Activated T-cell treated with anti-CD3 and anti-CD28 coated beads, Interleukin-2, amount 50 U/mL, for 1 hour (primary cell): Measurements from ENCODE around the gene VSX1.

Experiments
- DNase-seq: peaks from one replicate; pipeline ENCODE4 v3.0.0-alpha.2; 2020

VSX1 gene

DNA sequence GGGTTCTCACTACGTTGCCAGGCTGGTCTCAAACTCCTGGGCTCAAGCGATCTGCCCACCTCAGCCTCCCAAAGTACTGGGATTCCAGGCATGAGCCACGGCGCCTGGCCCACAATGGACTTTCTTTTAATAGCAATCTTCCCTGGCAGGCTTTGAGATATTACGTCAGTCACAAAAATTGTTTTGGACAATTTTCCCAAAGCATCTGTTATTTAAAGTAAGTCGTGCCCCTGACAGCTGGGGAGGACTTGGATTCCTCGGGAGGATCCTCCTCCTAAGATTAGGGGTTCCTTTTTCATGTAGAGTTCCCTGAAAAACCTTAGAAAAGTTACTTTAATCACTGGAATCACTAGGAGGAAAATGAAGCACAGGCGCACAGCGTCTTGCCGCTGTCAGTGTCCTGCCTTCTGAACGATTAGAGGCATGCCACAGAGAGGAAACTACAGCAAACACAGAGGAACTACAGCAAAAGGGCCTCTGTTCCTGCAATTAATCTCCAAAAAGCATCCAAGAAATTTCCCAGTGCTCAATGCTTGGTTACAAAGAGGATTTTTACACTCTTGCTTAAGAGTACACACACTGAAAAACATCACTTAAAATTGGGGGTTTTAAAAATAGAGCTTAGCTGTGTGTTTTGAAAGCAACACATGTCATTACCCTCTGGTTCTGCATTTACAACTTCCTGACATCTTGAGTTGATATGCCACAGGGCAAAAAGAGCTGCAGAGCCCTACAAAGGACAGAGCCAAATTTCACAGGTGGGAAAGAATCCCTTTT lies 28.5 kb downstream of the VSX1 start:
- no peak for DNase-seq

DNA sequence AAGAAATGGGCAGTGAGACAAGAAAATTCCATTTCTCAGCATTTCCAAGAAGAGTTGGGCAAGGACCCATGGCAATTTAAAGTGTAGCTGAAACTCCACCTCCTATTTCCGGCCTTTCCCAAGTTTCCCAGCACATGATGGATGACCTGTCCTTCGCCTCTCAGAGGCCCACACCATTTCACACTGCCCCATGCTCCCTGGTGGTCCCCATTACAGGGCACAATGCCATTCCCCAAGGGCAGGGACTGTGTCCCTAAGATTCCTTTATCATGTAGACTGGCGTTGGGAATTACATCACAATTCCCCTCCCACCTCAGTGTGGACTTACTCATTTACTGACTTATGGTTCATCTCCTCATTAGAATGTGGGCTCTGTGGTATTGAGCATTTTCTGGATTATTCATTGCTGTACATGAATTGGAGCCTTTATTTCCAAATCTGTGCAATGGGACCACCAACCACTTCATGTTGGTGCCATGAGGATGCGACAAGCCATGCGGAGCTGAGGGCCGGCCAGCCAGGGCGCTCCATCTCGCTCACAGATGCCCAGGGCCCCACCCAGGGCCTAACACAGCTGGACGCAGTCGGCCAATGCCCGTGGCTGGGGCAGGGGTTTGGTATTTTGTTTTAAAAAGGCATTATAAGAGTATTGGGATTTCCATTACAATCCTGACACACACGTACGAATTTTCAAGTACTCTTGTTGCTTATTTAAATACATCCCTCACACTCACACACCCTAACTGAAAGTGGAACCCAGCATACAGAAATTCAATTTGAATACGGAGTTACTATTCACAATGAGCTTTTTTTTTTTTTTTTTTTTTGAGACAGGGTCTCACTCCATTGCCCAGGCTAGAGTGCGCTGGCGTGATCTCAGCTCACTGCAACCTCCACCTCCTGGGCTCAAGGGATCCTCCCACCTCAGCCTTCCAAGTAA lies 29.4 kb downstream of the VSX1 start:
- DNase-seq: no peak

DNA sequence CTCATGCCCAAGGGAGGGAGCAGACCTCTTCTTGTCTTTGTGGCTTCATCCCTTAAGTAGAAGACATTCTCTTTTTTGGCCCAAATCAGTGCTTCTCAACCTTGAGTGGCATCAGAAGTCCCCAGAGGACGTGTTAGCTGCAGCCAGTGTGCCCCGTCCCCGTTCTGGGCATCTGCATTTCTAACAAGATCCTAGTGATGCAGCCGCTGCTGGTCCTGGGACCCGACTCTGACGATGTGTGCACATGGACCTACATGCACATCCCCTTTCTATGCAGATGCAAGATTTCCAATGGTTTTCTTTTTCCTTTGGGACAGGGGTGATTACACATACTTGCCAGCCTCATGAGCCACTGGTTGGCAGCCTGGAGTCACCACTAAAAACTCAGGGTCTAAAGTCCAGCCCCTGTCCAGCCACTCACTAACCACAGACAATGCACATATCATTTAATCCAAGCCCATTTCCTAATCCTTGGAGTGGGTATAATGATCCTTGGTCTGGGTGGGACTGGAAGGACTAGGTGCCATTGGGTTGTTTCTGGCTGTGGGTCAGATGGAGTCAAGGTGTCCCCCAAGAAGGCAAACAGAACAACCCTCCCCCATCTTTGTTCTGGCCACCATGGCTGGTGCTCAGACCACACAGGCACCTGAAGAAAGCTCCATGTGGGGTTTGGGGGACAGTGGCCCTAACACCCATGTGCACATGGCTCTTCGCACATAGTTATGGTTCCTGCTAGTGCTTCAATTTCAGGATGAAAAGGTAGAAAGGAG lies 30.4 kb downstream of the VSX1 start:
- DNase-seq: no peak

DNA sequence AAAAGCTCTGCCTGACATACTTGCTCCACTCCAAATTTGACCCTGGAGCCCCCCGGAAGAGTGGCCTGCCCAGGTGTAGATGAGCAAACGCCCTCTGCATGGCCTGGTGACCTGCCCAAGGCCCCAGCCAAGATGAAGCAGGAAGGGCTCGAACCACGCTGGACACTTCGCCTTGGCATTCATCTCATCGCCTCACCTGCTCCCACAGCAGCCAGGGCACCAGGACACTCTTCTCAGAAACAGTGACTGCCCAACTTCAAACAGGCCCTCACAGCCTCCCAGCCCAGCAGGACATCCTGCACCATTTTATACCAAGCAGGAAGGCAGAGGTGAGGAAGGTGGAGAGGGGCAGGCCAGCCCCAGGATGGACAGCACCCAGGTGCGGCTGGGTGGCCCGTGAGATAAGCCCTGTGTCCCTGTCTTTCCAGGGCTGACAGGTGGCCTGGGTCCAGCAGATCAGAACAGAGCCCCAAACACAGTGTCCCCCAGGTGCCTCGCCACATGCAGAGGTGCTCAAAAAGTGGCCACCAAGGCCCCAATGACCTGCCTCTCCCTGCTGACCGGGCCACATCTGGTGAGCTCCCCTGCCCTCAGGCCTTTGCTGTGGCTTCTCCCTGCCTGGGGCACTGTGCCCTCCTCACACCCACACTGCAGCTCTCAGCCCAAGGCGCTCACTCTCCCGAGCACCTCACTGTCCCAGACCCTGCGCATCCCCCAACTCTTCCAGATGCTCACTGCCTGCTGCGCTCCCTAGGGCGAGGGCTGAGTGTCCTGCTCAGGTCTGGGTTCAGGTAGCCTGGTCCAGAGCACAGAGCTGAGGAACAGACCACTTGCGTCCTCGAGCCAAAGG lies 31.2 kb downstream of the VSX1 start:
- no peak for DNase-seq

DNA sequence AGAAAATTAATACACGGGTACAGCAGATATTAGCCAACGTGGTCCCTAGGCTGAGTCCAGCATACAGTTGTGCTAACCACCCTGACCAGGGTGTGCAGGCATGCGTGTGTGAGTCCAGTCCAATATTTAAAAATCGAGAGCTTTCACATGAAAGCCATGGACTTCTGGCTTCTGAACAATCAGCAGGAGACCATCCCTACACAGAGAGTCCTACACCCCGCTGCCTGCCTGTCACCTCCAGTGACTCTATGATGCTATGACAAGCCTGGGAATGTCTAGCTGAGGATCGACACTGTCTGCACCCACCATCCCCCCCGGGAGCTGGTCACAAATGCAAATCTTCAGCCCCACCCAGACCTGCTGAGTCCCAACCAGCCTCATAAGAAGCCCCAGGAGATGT lies 31.9 kb downstream of the VSX1 start:
- DNase-seq: no peak

DNA sequence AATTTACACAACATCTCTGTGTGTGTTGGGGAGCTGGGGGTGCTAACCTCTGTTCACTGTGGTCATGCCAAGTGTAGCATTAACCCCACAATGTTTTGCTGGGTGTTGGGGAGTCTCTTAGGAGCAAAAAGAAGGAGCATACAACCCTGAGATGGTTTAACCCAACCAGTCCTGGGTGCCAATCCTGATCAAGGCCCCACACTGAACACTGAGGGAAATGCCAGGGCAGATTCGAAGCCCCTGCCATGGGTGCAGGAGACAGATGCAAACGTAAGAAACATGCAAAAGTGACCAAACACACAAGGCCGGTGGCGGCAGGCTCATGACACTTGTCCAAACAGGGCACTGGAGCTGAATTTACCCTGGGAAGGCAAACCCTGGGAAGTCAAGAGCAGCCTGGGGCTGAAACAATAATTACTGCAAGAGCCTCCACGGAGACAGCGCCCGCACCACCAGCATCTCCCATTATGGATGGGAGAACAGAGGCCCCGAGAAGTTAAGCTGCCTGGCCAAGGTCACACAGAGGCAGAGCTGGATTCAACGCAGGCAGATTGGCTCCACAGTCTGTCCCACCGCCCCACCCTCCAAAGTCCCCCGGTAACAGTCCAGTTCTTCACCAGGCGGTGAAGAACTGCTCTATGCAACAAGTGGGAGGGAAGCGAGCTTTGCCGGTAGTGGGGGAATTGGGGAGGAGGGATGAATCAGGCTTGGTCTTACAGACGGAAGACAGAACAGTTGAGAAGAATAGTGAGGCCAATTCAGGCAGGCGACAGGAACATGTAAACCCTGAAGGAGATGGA lies 32.5 kb downstream of the VSX1 start:
- DNase-seq: peak; percentile 7

DNA sequence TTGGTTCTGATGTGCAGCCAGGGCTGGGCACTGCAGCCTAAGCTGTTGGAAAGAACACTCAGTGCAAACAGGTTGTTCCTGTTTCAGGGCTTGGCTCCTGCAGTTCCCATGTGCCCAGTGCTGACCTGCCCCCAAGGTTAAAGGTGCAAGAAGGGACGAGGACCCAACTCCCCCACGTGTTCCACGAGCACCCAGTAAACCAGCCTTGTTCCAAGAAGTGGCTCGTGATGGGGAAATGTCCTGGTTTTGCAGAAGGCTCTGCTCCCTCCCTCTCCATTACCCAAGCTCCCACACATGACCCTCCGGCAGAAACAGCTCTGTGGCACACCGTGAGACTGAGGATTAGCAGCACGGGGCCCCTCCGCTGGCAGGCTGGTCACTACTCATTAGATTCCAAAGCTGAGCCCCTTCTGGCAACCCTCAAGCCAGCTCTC lies 33.4 kb downstream of the VSX1 start:
- DNase-seq: no peak

DNA sequence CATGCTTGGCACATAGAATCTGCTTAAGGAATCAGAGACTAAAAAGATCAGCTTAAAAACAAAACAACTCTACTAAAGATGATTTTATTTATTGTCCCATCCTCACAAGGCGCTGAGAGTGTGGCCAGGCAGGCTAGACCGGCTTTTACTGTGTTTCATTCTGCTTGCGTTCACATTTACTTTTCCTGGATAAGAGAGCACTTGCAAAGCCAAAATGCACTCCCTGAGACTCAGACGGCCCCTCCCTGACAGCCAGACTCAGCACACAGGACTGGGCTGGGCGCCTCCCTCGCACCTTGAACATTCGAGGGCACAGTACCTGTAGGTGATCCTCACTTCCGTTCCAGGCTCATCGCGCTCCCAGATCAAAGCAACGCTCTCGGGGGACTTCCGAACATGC lies 34.2 kb downstream of the VSX1 start:
- DNase-seq: no peak

DNA sequence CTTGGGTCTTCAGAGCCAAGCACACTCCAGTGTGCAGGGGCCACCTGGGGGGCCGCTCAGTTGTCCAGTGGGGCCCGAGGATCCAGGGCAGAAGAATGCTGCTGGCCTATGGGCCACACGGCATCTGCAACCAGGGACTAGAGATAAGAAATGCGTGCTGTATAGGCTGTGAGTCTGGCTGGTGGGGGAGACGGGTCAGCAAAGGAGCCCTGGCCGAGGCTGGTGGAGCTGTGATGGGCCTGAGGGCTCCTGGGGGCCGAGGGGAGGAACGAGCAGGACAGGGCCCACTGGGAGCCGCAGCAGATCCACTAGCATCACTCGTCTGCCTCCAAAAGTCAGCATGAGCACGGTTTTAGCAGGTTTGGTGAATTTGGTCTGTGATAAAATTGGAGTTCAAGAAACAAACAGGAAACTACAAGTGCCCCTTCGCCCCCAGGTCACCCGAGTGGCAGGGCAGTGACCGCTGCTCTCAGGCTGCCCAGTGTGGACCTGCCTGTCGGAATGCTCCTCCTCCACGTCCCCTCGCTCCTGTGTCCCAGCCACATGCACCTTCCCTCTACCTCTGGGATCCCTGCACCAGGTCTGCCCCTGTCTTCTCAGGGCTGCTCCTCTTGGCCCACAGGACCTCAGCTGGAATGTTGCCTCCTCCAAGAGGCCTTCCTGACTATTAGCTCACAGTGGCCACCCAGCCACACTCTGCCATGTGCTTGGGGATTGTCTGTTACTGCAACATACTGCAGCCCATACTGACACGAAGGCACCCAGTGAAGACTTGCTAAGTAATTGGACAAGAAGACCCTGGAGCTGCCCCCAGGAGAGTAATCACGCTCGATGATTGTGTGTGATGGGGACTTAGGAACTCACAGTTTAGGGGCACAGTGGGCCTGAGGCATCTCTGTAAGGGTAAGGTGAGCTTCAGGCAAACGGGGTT lies 34.9 kb downstream of the VSX1 start:
- DNase-seq: no peak

DNA sequence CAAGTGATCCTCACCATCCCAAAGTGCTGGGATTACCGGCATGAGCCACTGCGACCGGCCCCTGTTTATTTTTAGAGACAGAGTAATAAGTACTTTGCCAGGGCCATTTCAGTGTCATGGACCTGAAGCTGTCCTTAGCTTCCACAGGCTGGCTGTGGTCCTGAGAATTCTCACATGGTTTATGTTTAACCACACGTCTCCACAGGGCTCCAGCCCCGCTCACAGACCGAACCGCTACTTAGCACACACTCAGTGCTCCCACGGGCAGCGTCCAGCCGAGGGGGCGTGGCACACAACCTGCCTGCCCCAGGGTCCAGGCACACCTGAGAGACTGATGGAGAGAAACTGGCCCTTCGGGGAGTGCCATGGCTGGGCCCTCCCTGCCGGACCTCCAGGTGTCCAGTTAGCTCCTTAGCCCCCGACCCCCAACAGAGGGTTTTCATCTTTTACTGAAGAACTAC lies 35.7 kb downstream of the VSX1 start:
- no peak for DNase-seq

DNA sequence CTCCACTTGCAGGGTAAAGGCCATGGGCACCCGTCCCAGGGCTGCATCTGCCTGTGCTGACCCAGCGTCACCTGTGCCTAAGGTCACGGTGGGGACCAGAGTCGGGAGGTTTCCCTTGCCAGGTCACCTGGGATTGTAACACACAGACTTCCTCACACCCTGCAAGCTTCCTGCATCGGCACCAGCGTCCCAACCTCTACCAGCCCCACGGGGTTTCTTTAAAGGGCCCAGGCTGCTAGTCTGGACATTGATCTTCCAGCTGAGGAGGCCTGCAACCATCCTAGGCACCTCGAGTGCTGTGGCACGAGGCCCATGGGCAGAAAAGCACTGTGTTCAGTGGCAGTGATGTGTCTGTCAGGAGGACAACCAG lies 36.6 kb downstream of the VSX1 start:
- no peak for DNase-seq

DNA sequence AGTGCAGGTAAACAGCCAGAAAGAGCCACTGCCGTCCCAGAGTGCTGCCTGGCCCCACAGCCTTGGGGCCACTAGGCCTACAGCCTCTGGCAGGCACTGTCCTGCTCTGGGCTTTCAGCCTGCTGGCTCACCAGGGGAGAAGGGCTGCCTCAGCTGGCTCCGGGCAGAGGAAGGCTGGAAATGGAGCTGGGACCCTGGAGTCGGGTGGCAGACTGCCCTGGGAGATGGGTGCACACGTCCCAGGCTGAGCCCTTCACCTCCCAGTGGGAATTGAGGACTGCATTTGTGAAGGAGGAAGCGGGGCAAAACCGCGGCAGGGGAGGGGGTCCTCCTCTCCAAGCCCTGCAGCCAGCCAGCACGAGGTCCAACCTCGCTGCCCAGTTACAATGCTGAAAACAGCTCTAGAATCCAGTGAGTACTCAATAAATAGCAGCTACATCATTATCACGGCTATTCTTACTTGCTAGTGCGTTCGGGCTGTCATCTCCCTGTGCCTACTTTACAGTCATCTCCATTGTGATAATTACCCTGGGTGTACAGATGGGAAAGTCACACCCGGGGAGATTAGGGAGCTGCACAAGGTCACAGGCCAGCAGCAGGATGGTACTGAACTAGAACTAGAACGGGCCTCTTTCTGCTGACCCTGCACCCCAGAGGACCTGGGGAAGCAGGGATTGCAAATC lies 37.1 kb downstream of the VSX1 start:
- DNase-seq: no peak

DNA sequence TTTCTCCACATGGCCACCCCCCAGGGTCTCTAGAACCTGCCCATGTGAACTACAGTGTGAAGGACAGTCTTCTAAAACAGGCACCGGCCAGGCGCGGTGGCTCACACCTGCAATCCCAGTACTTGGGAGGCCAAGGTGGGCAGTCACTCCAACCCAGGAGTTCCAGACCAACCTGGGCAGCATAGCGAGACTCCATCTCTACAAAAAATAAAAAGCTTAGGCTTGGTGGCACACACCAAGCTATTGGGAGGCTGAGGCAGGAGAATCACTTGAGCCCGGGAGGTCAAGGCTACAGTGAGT lies 37.7 kb downstream of the VSX1 start:
- no peak for DNase-seq

DNA sequence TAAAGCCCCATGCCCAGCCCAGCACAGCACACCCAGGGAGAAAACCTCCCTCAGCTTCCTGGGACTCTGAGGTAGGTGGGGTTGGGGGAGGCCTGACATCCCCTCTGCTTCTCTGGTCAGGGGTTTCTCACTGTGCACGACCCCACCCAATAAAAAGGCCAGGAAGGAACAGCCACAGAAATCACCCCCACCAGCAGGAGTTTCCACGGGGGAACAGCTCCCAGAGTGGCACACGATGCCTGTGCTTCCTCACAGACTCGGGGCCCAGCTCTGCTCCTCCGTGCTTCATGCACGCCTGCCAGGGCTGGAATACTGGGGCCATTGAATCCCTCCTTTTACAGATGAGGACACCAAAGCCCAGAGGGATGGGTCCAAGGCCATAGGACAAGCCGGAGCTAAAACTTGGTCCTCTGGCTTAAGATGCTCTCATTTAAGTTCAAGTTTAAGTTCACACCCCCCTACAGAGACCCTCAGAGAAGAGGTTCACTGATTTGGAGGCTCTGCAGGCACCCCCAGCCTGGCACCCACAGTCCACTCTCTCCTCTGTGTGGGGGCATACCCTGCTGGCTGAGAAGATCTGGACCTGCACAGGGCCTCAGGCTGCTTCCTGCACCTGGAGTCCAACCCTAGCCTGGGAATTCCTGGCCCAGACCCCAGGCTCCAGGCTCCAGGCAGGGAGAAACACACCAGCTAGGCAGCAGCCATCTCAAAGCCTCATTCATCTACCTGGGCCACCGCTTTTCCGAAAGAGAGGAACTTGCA lies 38.3 kb downstream of the VSX1 start:
- DNase-seq: no peak

DNA sequence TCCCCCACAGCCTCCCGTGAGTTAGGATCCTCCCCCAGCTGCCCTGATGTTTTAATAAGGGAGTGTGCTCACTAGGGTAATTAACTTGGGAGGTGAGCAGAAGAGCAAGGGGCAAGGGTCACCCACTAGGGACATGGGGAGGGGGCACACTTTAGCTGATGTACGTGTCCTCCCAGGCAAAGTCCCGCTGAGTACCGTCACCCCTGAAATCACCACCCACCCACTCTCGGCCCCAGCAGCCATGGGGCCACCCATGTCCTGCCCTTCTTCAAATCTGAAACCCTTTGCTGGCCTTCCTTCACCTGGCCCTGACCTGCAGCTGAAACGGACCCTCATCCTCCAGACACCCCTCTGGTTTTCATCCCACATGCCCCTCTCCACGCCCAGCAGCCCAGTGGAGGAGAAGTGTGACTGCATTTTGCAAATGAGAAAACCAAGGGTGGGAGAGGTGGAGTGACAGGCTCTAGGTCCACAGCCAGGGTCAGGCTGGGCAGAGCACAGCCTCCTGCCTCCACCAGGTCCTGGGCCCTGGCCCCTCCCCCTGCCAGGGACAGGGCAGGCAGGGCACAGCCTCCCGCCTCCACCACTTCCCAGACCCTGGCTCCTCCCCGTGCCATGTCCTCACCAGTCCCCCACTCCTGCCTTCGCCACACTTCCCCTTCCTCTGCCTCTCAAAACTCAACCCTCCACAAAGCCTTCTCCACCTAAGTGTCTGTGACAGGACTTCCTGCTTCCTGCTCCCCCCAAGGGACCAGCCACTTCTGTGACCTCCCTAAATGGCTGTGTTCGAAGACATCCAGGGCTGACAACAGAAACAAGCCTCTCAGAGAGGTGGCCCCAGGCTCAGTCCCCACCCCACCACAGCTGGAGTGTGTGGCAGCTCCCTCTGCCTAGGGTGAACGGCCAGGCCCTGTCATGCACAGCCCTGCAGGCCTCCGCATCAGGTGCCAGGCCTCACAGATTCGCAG lies 39.1 kb downstream of the VSX1 start:
- DNase-seq: peak; percentile 49

DNA sequence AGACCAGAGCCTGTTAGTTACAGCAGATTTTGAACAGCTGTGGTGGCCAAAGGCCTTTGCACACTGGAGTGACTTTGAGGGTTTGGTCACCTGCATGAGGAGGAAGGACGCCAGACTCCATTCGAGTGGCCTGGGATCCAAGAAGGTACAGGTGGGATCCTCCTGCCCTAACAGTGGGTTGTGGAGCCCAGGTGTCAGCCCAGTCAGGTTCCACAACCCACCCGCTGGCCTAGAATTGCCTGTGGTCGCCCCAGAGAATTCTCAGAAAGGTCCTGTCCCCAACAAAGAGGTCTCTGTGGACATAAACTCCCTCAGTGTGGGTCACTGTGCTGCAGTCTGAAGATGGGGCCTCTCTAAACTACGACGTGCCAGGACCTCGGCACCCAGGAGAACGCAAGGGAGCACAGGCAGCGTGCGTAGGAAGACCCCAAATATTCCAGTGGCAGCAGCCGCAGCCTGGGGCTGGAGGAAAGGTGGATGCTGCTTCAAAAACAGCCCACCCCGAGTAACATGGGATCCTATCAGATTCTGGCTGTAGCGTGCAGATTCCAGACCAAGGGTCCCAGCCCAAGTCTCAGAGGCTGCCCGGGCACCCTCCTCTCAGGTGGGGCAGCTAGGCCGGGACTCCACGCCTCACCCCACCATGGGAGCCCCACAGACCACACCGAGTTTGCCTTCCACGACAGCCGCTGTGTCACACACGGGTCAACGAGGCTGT lies 40.0 kb downstream of the VSX1 start:
- DNase-seq: no peak

DNA sequence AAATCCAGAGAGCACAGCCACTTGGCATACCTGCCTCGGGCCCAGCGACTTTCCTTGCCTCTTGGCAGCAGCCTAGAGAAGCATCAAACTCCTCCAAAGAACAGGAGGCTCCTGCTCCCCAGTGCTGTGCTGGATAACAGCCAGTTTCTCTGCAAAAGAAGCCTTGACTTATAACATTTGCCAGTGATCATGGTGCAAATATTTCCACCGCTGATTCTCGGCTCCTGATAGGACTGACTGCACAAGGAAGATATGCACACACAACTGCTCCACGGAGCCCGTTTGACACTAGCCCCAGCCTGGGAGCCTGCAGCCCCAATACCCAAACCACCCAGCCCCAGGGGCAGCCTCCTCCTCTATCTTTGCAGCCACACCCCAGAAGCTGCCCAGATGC lies 41.5 kb downstream of the VSX1 start:
- DNase-seq: no peak
